Measurements from ENCODE around the gene KIF11. TPM values are rescaled to one million over a fixed set of nuclear protein-coding genes. Genes with fewer than 3 reads are reported as not detected.
"Not testable (repeated sequence)": the region's sequence is repeated elsewhere in the genome, so short reads cannot be mapped to it uniquely, and the experiment has no call there.

Gene KIF11
- total RNA-seq, 4 donors from 2014 or later = 2.6 to 4.4 (median 3.6) TPM

- TF ChIP-seq, protein P1, sequence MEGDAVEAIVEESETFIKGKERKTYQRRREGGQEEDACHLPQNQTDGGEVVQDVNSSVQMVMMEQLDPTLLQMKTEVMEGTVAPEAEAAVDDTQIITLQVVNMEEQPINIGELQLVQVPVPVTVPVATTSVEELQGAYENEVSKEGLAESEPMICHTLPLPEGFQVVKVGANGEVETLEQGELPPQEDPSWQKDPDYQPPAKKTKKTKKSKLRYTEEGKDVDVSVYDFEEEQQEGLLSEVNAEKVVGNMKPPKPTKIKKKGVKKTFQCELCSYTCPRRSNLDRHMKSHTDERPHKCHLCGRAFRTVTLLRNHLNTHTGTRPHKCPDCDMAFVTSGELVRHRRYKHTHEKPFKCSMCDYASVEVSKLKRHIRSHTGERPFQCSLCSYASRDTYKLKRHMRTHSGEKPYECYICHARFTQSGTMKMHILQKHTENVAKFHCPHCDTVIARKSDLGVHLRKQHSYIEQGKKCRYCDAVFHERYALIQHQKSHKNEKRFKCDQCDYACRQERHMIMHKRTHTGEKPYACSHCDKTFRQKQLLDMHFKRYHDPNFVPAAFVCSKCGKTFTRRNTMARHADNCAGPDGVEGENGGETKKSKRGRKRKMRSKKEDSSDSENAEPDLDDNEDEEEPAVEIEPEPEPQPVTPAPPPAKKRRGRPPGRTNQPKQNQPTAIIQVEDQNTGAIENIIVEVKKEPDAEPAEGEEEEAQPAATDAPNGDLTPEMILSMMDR (IDR thresholded peaks at IDR 0.05) = no peak
- TF ChIP-seq POLR2A (IDR thresholded peaks at IDR 0.05) = no peak
- intact Hi-C loops (cut with DNase I; ENCODE audit: low total_unique reads) = loop anchor here (10.0 kb wide), 1 partner anchor 491 kb away; no protein-coding TSS in a partner anchor
- no peak for DNase-seq (ENCODE audit: low spot score in 2 of 2)
Measured at GRCh38 chr10:92575961-92576360, 17.0 kb upstream of the KIF11 start.

DNA sequence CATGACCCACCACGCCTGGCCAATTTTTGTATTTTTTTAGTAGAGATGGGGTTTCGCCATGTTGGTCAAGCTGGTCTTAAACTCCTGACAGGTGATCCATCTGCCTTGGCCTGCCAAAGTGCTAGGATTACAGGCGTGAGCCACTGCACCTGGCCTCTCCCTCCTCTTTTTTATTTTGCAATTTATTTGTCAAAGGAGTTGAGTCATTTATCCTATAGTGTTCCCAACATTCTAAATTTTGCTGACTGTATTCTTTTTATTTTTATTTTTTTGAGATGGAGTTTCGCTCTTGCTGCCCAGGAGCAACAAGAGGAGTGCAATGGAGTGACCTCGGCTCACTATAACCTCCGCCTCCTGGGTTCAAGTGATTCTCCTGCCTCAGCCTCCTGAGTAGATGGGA lies 10.6 kb upstream of the KIF11 start:
- 85 to 90% methylated on average over 6 of the region's 6 CpGs for WGBS, 2 donors
- DNase-seq (ENCODE audit: low spot score in 2 of 2); intact Hi-C loops (cut with DNase I; ENCODE audit: low total_unique reads); H3K4me3 ChIP-seq (ENCODE audit: low read depth, poor library complexity, severe bottlenecking): not testable (repeated sequence)

More at GRCh38 chr10:92575961-92576360, 17.0 kb upstream of the KIF11 start:
- H3K4me3 ChIP-seq (ENCODE audit: low read depth, poor library complexity, severe bottlenecking) = no peak overlapping the region

- peak in 1 of 2 donors; percentile 41 for DNase-seq (ENCODE audit: low spot score in 2 of 2)
- no peak overlapping the region for H3K4me3 ChIP-seq (ENCODE audit: low read depth, poor library complexity, severe bottlenecking)
- TF ChIP-seq, protein P1 (IDR thresholded peaks at IDR 0.05) = no peak
- no peak for TF ChIP-seq POLR2A (IDR thresholded peaks at IDR 0.05)
- WGBS, 2 donors = 52 to 53% methylated on average over 19 of the region's 19 CpGs
- intact Hi-C loops (cut with DNase I; ENCODE audit: low total_unique reads) = no loop called here
Measured at GRCh38 chr10:92590623-92591549, 2.0 kb upstream of the KIF11 start.

- peak overlapping the region; percentile 56 for H3K4me3 ChIP-seq (ENCODE audit: low read depth, poor library complexity, severe bottlenecking)
- no peak for TF ChIP-seq POLR2A (IDR thresholded peaks at IDR 0.05)
- TF ChIP-seq, protein P1 (IDR thresholded peaks at IDR 0.05) = no peak
- peak; percentile 91 to 97 for DNase-seq (ENCODE audit: low spot score in 2 of 2)
- WGBS, 2 donors = 1% methylated on average over 36 to 38 of the region's 38 CpGs
- intact Hi-C loops (cut with DNase I; ENCODE audit: low total_unique reads) = no loop called here
Measured at GRCh38 chr10:92591550-92592022, 1.3 kb upstream of the KIF11 start.

DNA sequence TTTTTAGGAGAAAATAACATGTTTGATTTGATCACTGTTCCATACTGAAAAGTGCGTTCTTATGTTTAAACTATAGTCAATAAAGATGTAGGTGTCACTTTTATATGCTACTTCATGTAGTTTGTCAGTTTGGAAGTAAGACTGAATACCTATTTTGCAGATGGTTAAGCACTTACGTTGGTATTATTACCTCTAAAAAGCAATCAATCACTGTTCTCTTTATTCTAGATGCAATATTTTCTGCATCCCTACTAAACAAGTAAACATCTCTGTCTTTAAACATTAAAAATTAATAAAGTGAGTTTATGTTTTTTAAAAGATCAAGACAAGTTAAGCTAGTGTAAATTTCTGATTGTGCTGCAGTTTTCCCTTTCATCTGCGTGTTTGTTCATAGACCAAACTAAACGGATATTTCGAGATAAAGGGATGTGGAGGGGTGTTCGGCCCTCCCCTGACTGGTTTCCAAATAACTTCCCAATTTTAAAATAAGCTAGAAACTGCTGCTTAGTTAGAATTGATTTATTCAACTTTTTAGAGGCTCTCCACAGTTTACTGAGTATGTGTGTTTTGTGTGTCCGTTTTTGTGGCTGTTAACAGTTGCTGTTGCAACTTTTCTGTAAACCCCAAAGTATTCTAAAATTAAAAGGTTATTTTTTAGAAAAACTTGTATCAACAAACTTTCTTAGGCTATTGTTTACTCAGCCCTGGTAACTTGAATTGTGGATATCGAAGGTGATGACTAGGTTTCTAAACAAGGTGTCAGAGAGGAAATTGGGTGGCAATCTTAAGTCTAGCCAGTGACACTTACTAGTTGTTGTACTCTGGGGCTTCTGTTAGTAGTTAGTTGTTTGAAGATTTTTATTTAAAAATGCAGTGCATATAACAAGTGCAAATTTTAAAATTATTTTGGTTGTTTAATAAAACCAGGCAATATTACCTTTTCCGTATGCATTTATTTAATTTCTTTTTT lies 974 bp downstream of the KIF11 start:
- intact Hi-C loops (cut with DNase I; ENCODE audit: low total_unique reads) = no loop called here
- 11 to 13% methylated on average over 9 of the region's 9 CpGs for WGBS, 2 donors
- TF ChIP-seq, protein P1 (IDR thresholded peaks at IDR 0.05) = no peak
- no peak for TF ChIP-seq POLR2A (IDR thresholded peaks at IDR 0.05)
- no peak for DNase-seq (ENCODE audit: low spot score in 2 of 2)
- H3K4me3 ChIP-seq (ENCODE audit: low read depth, poor library complexity, severe bottlenecking) = no peak overlapping the region
